ENCODE measurements around the gene FGFR4.

The FGFR4 gene

DNA sequence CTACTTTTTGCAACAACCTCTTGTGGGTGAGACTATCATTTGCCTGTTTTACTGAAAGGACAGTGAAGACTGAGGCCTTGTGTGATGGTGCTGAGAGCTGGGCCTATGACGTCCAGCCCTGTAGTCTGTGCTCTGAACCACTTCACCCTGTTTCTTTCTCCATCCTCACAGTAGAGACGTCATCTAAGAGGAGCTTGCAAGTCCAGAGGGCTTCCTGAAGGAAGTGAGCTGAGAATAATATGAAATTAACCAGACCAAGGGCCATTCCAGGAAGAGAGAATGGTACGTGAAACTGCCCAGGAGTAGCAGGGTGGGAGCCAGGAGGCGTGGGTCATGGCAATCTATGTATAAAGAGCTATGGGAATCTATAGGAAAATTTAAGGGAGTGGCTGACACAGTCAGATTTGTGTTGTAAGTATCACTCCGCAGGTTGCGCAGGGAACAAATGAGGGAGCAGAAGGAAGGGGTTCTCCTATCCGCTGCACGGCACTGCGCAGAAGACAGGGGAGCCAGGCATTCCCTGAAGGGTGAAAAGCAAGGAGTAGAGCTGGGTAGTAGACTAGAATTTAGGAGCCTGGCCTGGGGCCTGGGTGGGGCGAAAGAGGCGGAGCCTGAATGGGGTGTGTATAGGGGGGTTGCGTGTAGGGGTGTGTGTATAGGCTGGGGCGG, 596 bp upstream of the FGFR4 start:
- DNase-seq (ENCODE audit: low read depth), result no peak

- no peak for DNase-seq (ENCODE audit: low read depth)
These were observed 787 bp downstream of the FGFR4 start for GRCh38 chr5:177087398-177088005.

DNA sequence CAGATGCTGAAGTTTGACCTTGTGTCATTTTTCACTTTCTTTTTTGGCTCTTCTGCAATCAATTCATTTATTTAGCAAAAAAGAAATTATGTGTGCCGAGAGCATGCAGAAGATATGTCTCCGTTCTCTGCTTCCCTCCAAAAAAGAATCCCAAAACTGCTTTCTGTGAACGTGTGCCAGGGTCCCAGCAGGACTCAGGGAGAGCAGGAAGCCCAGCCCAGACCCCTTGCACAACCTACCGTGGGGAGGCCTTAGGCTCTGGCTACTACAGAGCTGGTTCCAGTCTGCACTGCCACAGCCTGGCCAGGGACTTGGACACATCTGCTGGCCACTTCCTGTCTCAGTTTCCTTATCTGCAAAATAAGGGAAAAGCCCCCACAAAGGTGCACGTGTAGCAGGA, 2.4 kb downstream of the FGFR4 start:
- no peak for DNase-seq (ENCODE audit: low read depth)

DNA sequence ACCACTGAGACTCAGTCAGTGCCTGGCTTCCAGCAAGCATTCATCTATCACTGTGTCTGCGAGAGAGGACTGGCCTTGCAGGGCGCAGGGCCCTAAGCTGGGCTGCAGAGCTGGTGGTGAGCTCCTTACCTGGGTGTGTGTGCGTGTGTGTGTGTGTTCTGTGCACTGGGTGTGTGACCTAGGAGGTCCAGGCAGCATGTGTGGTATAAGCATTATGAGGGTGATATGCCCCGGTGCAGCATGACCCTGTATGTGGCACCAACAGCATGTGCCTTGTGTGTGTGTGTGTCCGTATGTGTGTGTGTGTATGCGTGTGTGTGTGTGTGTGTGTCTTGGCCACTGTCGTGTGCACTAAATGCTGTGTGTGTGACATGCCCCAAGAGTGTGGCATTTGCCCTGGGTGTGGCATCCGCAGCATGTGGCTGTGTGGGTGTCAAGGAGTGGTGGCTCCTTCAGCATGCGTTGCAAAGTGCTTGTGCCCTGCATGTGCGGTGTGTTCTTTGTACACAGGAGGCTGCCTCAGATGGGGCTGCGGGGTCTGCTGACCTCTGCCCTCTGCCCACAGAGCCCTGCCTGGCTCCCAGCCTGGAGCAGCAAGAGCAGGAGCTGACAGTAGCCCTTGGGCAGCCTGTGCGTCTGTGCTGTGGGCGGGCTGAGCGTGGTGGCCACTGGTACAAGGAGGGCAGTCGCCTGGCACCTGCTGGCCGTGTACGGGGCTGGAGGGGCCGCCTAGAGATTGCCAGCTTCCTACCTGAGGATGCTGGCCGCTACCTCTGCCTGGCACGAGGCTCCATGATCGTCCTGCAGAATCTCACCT, 3.3 kb downstream of the FGFR4 start:
- no peak for DNase-seq (ENCODE audit: low read depth)

DNA sequence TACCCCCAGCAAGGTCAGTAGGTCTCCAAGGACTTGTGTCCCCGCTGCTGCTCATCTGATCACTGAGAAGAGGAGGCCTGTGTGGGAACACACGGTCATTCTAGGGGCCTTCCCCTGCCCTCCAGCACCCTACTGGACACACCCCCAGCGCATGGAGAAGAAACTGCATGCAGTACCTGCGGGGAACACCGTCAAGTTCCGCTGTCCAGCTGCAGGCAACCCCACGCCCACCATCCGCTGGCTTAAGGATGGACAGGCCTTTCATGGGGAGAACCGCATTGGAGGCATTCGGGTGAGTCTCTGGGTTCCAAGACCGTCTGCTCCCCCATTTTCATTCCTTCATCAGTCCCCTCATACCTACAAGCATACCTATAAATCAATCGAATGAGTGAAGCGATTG, 4.1 kb downstream of the FGFR4 start:
- DNase-seq (ENCODE audit: low read depth), result no peak

DNA sequence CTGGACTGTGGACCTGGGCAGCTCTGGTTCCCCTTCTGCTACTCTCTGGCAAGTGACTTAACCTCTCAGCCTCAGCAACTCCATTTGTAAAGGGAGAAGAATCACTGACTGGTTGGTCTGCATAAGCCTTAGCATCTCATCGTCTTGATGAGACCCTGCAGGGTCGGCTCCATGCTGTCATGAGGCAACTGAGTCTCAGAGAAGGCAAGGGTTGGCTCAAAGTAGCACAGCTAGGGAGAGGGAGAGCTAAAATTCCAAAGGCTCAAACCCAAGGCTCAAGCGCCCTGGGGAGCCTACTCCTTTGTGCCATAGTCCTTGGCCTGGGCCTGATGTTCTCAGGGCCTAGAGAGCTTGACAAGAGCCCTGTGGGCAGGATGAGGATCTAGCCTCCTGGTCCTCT, 4.5 kb downstream of the FGFR4 start:
- no peak for DNase-seq (ENCODE audit: low read depth)

GRCh38 chr5:177092178-177093081, 5.7 kb downstream of the FGFR4 start:
- no peak for DNase-seq (ENCODE audit: low read depth)

GRCh38 chr5:177093082-177093712, 6.5 kb downstream of the FGFR4 start:
- DNase-seq (ENCODE audit: low read depth), result no peak

DNA sequence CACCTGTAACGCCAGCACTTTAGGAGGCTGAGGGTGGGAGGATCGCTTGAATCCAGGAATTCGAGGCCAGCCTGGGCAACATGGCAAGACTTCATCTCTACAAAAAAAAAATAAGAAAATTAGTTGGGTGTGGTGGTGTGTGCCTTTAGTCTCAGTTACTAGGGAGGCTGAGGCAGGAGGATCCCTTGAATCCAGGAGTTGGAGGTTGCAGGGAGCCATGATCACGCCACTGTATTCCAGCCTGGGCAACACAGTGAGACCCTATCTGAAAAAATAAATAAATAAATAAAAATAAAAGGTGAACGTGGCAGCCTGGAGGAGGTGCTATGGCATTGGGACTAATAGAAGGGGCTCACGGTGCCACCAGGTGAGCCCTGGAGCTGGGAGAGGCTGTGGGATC, 7.1 kb downstream of the FGFR4 start:
- DNase-seq (ENCODE audit: low read depth), result no peak

GRCh38 chr5:177094224-177095087, 7.7 kb downstream of the FGFR4 start:
- no peak for DNase-seq (ENCODE audit: low read depth)

DNA sequence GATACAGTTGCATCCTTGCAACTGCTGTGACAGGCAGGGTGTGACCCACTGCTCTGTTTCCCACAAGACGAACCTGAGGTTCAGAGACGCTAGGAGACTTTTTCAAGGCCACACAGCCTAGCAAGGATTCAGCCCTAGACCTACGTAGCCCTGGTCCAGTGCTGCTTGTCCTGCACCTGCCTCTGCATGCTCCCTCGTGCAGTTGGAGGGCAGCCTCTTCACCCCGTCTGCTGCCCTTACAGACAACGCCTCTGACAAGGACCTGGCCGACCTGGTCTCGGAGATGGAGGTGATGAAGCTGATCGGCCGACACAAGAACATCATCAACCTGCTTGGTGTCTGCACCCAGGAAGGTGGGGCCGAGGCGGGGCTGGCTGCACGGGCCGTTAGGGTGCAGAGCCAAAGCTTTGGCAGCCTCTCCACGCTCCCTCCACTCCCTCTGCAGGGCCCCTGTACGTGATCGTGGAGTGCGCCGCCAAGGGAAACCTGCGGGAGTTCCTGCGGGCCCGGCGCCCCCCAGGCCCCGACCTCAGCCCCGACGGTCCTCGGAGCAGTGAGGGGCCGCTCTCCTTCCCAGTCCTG, 8.5 kb downstream of the FGFR4 start:
- no peak for DNase-seq (ENCODE audit: low read depth)

GRCh38 chr5:177096162-177097015, 9.7 kb downstream of the FGFR4 start:
- no peak for DNase-seq (ENCODE audit: low read depth)

DNA sequence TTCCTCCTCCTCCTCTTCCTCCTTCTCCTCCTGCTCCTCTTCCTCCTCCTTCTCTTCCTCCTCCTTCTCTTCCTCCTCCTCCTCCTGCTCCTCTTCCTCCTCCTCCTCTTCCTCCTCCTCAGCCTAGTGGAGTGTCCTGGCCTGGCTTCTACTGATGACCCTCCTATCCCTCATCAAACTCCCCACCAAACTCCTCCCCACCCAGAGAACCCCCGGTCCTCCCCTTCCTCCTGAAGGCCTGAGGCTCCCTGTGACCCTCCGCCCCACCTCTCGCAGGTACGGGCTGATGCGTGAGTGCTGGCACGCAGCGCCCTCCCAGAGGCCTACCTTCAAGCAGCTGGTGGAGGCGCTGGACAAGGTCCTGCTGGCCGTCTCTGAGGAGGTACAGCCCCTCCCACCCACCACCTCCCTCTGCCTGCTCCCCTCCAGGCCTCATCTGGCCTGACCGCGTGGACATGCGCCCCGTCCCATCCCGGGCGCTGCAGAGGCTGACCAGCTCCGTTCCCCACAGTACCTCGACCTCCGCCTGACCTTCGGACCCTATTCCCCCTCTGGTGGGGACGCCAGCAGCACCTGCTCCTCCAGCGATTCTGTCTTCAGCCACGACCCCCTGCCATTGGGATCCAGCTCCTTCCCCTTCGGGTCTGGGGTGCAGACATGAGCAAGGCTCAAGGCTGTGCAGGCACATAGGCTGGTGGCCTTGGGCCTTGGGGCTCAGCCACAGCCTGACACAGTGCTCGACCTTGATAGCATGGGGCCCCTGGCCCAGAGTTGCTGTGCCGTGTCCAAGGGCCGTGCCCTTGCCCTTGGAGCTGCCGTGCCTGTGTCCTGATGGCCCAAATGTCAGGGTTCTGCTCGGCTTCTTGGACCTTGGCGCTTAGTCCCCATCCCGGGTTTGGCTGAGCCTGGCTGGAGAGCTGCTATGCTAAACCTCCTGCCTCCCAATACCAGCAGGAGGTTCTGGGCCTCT, 10.6 kb downstream of the FGFR4 start:
- no peak for DNase-seq (ENCODE audit: low read depth)

- DNase-seq (ENCODE audit: low read depth), result no peak
These were observed 11.4 kb downstream of the FGFR4 start for GRCh38 chr5:177098120-177098469.

GRCh38 chr5:177098470-177099141, 11.9 kb downstream of the FGFR4 start:
- DNase-seq (ENCODE audit: low read depth), result no peak

GRCh38 chr5:177099422-177100093, 12.8 kb downstream of the FGFR4 start:
- no peak for DNase-seq (ENCODE audit: low read depth)

- peak; percentile 67 for DNase-seq (ENCODE audit: low read depth)
These were observed 14.0 kb downstream of the FGFR4 start for GRCh38 chr5:177100714-177101121.
